GM12878 (cell line): Measurements from ENCODE around the gene SCYGR1. TPM values are rescaled to one million over a fixed set of nuclear protein-coding genes. Genes with fewer than 3 reads are reported as not detected.

Source experiments
- ATAC-seq: fragments of 200-7000 bp; cut with Tn5 transposase; 3 replicates; pipeline ENCODE4 v1.9.1; 2020; ENCODE audit warnings: mild to moderate bottlenecking, moderate library complexity
- BruUV-seq: library from RNA; stranded (reverse); fragments of 400-500 nt; replicated peaks from 2 replicates; lab custom pipeline; 2021; lab: Mats Ljungman, UMichigan
- CTCF ChIA-PET: fragments of 300-600 bp; sonication (Branson Sonifier 250); formaldehyde crosslinking; extraction: SDS; loops from one replicate; lab custom pipeline; 2021; ENCODE audit warnings: inconsistent platforms; lab: Yijun Ruan, JAX
- POLR2A ChIA-PET: fragments of 350-600 bp; formaldehyde crosslinking; extraction: SDS; loops from one replicate; lab custom pipeline; 2021; ENCODE audit warnings: inconsistent platforms; lab: Charles Lee
- RAD21 ChIA-PET: fragments of 300-600 bp; sonication (Branson Sonifier 250); formaldehyde crosslinking; loops from one replicate; lab custom pipeline; 2023; ENCODE audit warnings: antibody characterized with exemption; ENCODE audit not compliant: unreplicated experiment; lab: Charles Lee
- SMC1A ChIA-PET: fragments of 300-600 bp; sonication (Branson Sonifier 250); formaldehyde crosslinking; loops from one replicate; lab custom pipeline; 2023; ENCODE audit not compliant: unreplicated experiment, uncharacterized antibody; lab: Charles Lee
- DNase-seq: peaks from one replicate; pipeline ENCODE4 v3.0.0-alpha.2; 2011; ENCODE audit warnings: low read depth, low spot score
- FAIRE-seq: peaks from 3 replicates; lab custom pipeline; 2011; peaks lifted over from hg19 to GRCh38; lab: Jason Lieb, UNC
- H2AFZ ChIP-seq: 2 replicates; pipeline ENCODE4 v1.6.0; 2011; ENCODE audit warnings: low read depth, low read length, control low read depth; ENCODE audit not compliant: control insufficient read depth
- H3K27ac ChIP-seq: 2 replicates; pipeline ENCODE4 v1.5.1; 2011; ENCODE audit warnings: control low read depth; ENCODE audit not compliant: control insufficient read depth, insufficient read depth
- H3K27me3 ChIP-seq, 2 experiments: replicated peaks in 1 of 2; 2 replicates each; pipeline versions ENCODE4 v1.6.0 to v1.6.1; 2011; ENCODE audit warnings: low read length in 1 of 2; ENCODE audit not compliant: control insufficient read depth in 2 of 2, insufficient read depth in 2 of 2
- H3K36me3 ChIP-seq, 2 experiments: 2 replicates each; pipeline ENCODE4 v1.5.1; 2011; ENCODE audit warnings: low read length in 1 of 2; ENCODE audit not compliant: control insufficient read depth in 2 of 2, insufficient read depth in 2 of 2
- H3K4me1 ChIP-seq: 2 replicates; pipeline ENCODE4 v1.6.1; 2011; ENCODE audit warnings: mild to moderate bottlenecking, low read length, moderate library complexity, mixed read lengths; ENCODE audit not compliant: control insufficient read depth, insufficient read depth
- H3K4me2 ChIP-seq: 2 replicates; pipeline ENCODE4 v1.6.0; 2011; ENCODE audit warnings: control low read depth; ENCODE audit not compliant: control insufficient read depth, insufficient read depth
- H3K4me3 ChIP-seq: fragments of 200-600 bp; sonication (generic); 2 replicates; pipeline ENCODE4 v1.5.1; 2016
- H3K79me2 ChIP-seq: 2 replicates; pipeline ENCODE4 v1.6.0; 2011; ENCODE audit warnings: low read length; ENCODE audit not compliant: control insufficient read depth, insufficient read depth
- H3K9ac ChIP-seq: 2 replicates; pipeline ENCODE4 v1.8.0; 2011; ENCODE audit warnings: low read length, control low read depth, mixed read lengths; ENCODE audit not compliant: control insufficient read depth, insufficient read depth
- H3K9me3 ChIP-seq: replicated peaks from 3 replicates; pipeline ENCODE4 v1.5.1; 2011; ENCODE audit warnings: mild to moderate bottlenecking, low read length; ENCODE audit not compliant: control insufficient read depth, insufficient read depth
- H4K20me1 ChIP-seq: 2 replicates; pipeline ENCODE4 v1.6.0; 2011; ENCODE audit not compliant: control insufficient read depth, insufficient read depth
- EP300 ChIP-seq, 2 experiments: fragments of 150-350 bp in 1 of 2; IDR thresholded peaks; 2 replicates each; pipeline ENCODE4 v1.6.1; 2011 to 2012; ENCODE audit warnings: low read depth in 2 of 2, low read length in 2 of 2, borderline replicate concordance in 1 of 2, improper control_type of control experiment in 1 of 2, inconsistent platforms in 1 of 2; ENCODE audit not compliant: control insufficient read depth in 1 of 2
- ESRRA ChIP-seq: IDR thresholded peaks from 2 replicates; pipeline ENCODE4 v1.6.1; 2012; ENCODE audit warnings: mild to moderate bottlenecking, low read length, improper control_type of control experiment
- IRF5 ChIP-seq: fragments of 450-650 bp; IDR thresholded peaks from 2 replicates; pipeline ENCODE4 v1.6.1; 2017; ENCODE audit warnings: borderline replicate concordance
- KDM1A ChIP-seq: fragments of 200-600 bp; sonication (generic); IDR thresholded peaks from 2 replicates; pipeline ENCODE4 v1.6.1; 2016; ENCODE audit warnings: borderline replicate concordance
- MLLT1 ChIP-seq: fragments of 450-650 bp; IDR thresholded peaks from 2 replicates; pipeline ENCODE4 v1.6.1; 2016; ENCODE audit warnings: mild to moderate bottlenecking
- NFXL1 ChIP-seq: fragments of 450-650 bp; IDR thresholded peaks from 2 replicates; pipeline ENCODE4 v1.6.1; 2017; ENCODE audit warnings: antibody characterized with exemption, mild to moderate bottlenecking, borderline replicate concordance
- NR2C2 ChIP-seq: IDR thresholded peaks from 2 replicates; pipeline ENCODE4 v1.6.1; 2011; ENCODE audit warnings: borderline replicate concordance, low read depth; ENCODE audit not compliant: control insufficient read depth, insufficient read length
- PAX8 ChIP-seq: fragments of 450-650 bp; IDR thresholded peaks from 2 replicates; pipeline ENCODE4 v1.6.1; 2017; ENCODE audit warnings: mild to moderate bottlenecking, moderate library complexity
- RBBP5 ChIP-seq: fragments of 200-600 bp; sonication (generic); conservative IDR thresholded peaks from 2 replicates; pipeline ENCODE4 v1.6.1; 2016
- RCOR1 ChIP-seq: conservative IDR thresholded peaks from 2 replicates; pipeline ENCODE4 v1.6.1; 2012; ENCODE audit warnings: low read depth, low read length, improper control_type of control experiment
- RELA ChIP-seq: fragments of 450-650 bp; IDR thresholded peaks from 2 replicates; pipeline ENCODE4 v1.8.0; 2014; ENCODE audit warnings: borderline replicate concordance; ENCODE audit not compliant: partially characterized antibody
- RFX5 ChIP-seq: IDR thresholded peaks from 2 replicates; pipeline ENCODE4 v1.6.1; 2011; ENCODE audit warnings: low read depth, low read length, improper control_type of control experiment
- RUNX3 ChIP-seq: IDR thresholded peaks from 2 replicates; pipeline ENCODE4 v1.6.1; 2012; ENCODE audit warnings: low read length, inconsistent platforms
- SREBF2 ChIP-seq: IDR thresholded peaks from 2 replicates; pipeline ENCODE4 v1.6.1; 2012; ENCODE audit warnings: mild to moderate bottlenecking, low read length
- TBL1XR1 ChIP-seq: IDR thresholded peaks from 2 replicates; pipeline ENCODE4 v1.6.1; 2012; ENCODE audit warnings: low read depth, low read length, improper control_type of control experiment
- WGBS: methylation state at CpG from one replicate; pipeline ENCODE4 v1.1.6; 2016; ENCODE audit warnings: low lambda C conversion rate; ENCODE audit not compliant: insufficient replicate concordance, insufficient coverage; ENCODE audit errors: missing lambda C conversion rate; 5-methylcytosine and 5-hydroxymethylcytosine counted together
- in situ Hi-C: fragments of 300-500 bp; cut with MboI; formaldehyde crosslinking; loops from 9 replicates; pipeline ENCODE4 v1.14.3; 2018; ENCODE audit warnings: mixed read lengths
- intact Hi-C: fragments of 100-400 bp; cut with micrococcal nuclease; formaldehyde crosslinking; loops from one replicate; pipeline ENCODE4 v1.14.2; 2022; ENCODE audit not compliant: unreplicated experiment
- polyA plus RNA-seq, 11 experiments: library from polyadenylated mRNA; depleted of rRNA in 4 of 11; unstranded in 6 of 11; stranded (reverse) in 5 of 11; fragments of >200 nt; fragmentation: Nextera tagmentation in 4 of 11; fragmentation: Illumina TruSeq in 1 of 11; extraction: Ambion mirVana in 4 of 11; extraction: Trizol in 1 of 11; gene quantifications; 1 replicate in 1 of 11; 2 replicates in 10 of 11; pipeline versions ENCODE4 v1.2.1 to v1.2.3, GENCODE V29; 2011 to 2016; ENCODE audit warnings: inconsistent platforms in 2 of 11, missing spikeins in 2 of 11, low read depth in 1 of 11
- total RNA-seq, 4 experiments: library from RNA; depleted of rRNA in 3 of 4; stranded (reverse); fragments of >200 nt in 3 of 4; fragmentation: Illumina TruSeq in 1 of 4; extraction: Trizol in 1 of 4; gene quantifications; 2 replicates each; pipeline versions ENCODE4 v1.2.1 to v1.2.3, GENCODE V29; 2013 to 2021

SCYGR1 gene
- total and polyA plus RNA-seq, 10 of the 15 experiments (the other 5 are each of a cell fraction or from before 2014, with no cell fraction given), result not detected

GRCh38 chr2:227433171-227433570 is 45.4 kb upstream of the SCYGR1 start:
- Histone ChIP-seq H3K27me3 (no peaks in the 10 kb centered on the region), H3K4me2 (no peak overlapping the region), H3K4me3 (no peak overlapping the region), H3K79me2 (no peaks in the 10 kb centered on the region), H3K27ac (no peak overlapping the region), H3K9me3 (peaks cover 8% of the 10 kb centered on the region; the same call in 2 of the 3 replicates), H2AFZ (no peak overlapping the region), H3K9ac (no peak overlapping the region), H4K20me1 (no peaks in the 10 kb centered on the region), H3K36me3 (no peaks in the 10 kb centered on the region), H3K4me1 (no peaks in the 10 kb centered on the region)
- no peak for DNase-seq
- no peak for FAIRE-seq
- WGBS, result 79% methylated on average over 2 of the region's 2 CpGs
- TF ChIP-seq PAX8 (no peak), RFX5 (no peak), EP300 (IDR thresholded peaks at IDR 0.05; ENCODE audit: borderline replicate concordance in 1 of 2, control insufficient read depth in 1 of 2, low read depth in 2 of 2, low read length in 2 of 2) (no peak), RBBP5 (no peak), IRF5 (no peak), RELA (no peak), ESRRA (no peak), SREBF2 (no peak), NR2C2 (no peak), NFXL1 (no peak), MLLT1 (no peak), KDM1A (no peak), RUNX3 (no peak), TBL1XR1 (no peak), RCOR1 (no peak)
- ChIA-PET RAD21 (no interaction called here), CTCF (interaction anchor here (1.1 kb wide), 1 partner anchor 67 kb away, joined by 3 read pairs; no protein-coding TSS in a partner anchor), SMC1A (interaction anchor here (1.2 kb wide), 1 partner anchor 17 kb away, joined by 3 read pairs; no protein-coding TSS in a partner anchor), POLR2A (interaction anchor here (0.7 kb wide), 1 partner anchor 23 kb away, joined by 5 read pairs; no protein-coding TSS in a partner anchor)
- no peak for ATAC-seq
- BruUV-seq, result no TSS peak
- intact Hi-C loops, result no loop called here
- in situ Hi-C loops, result no loop called here
